T-helper 9 cell (primary cell): ENCODE measurements around the gene LIPT2.

Experiments
- DNase-seq: peaks from one replicate; pipeline ENCODE4 v3.0.0-alpha.2; 2020

The LIPT2 gene

GRCh38 chr11:74494916-74495315 is 1.4 kb upstream of the LIPT2 start:
- no peak for DNase-seq

GRCh38 chr11:74493791-74494630 is 487 bp upstream of the LIPT2 start:
- DNase-seq, result no peak

- no peak for DNase-seq
Measured at GRCh38 chr11:74492084-74492483, 1.4 kb downstream of the LIPT2 start.

GRCh38 chr11:74490941-74491340 is 2.6 kb downstream of the LIPT2 start:
- no peak for DNase-seq

GRCh38 chr11:74487875-74488274 is 5.6 kb downstream of the LIPT2 start:
- DNase-seq, result no peak

- no peak for DNase-seq
Measured at GRCh38 chr11:74485868-74486267, 7.7 kb downstream of the LIPT2 start.

GRCh38 chr11:74480688-74481417 is 12.7 kb downstream of the LIPT2 start:
- DNase-seq, result no peak

GRCh38 chr11:74479732-74480123 is 13.8 kb downstream of the LIPT2 start:
- no peak for DNase-seq

GRCh38 chr11:74478877-74479731 is 14.4 kb downstream of the LIPT2 start:
- DNase-seq, result no peak

- no peak for DNase-seq
Measured at GRCh38 chr11:74476536-74476935, 17.0 kb downstream of the LIPT2 start.

- DNase-seq, result no peak
Measured at GRCh38 chr11:74474316-74474715, 19.2 kb downstream of the LIPT2 start.

- DNase-seq, result no peak
Measured at GRCh38 chr11:74473382-74474173, 19.9 kb downstream of the LIPT2 start.

GRCh38 chr11:74471668-74472429 is 21.7 kb downstream of the LIPT2 start:
- no peak for DNase-seq

- no peak for DNase-seq
Measured at GRCh38 chr11:74471037-74471436, 22.5 kb downstream of the LIPT2 start.

GRCh38 chr11:74470526-74470925 is 23.0 kb downstream of the LIPT2 start:
- DNase-seq, result no peak

GRCh38 chr11:74468936-74469335 is 24.6 kb downstream of the LIPT2 start:
- DNase-seq, result no peak

GRCh38 chr11:74468521-74468920 is 25.0 kb downstream of the LIPT2 start:
- no peak for DNase-seq

- no peak for DNase-seq
Measured at GRCh38 chr11:74468058-74468457, 25.5 kb downstream of the LIPT2 start.

- DNase-seq, result no peak
Measured at GRCh38 chr11:74466916-74467885, 26.3 kb downstream of the LIPT2 start, which contains the start of gene KCNE3. Gene KCNE3 (minus strand): TSS chr11:74467549. CDS start chr11:74457563, 9,986 bp downstream.

- no peak for DNase-seq
Measured at GRCh38 chr11:74465291-74465708, 28.2 kb downstream of the LIPT2 start.
